GM12892 (cell line): ENCODE data around the gene NR4A3.

Experiments
- POLR2A ChIP-seq: IDR thresholded peaks from 2 replicates; pipeline ENCODE4 v1.6.1; 2011; ENCODE audit warnings: low read depth, low read length, control low read depth
- POLR2AphosphoS5 ChIP-seq: IDR thresholded peaks from 2 replicates; pipeline ENCODE4 v1.6.1; 2011; ENCODE audit warnings: low read depth, low read length, control low read depth
- TAF1 ChIP-seq: IDR thresholded peaks from 2 replicates; pipeline ENCODE4 v1.6.1; 2011; ENCODE audit warnings: low read depth, mild to moderate bottlenecking, control low read depth, low read length, borderline replicate concordance

- no peak for TF ChIP-seq POLR2AphosphoS5
- no peak for TF ChIP-seq POLR2A
- no peak for TF ChIP-seq TAF1
Observed at GRCh38 chr9:99851500-99851822, 29.8 kb downstream of the NR4A3 start.
